Ascending aorta (tissue), 2 donors: ENCODE results near the gene TDRD12. TPM values are rescaled to one million over a fixed set of nuclear protein-coding genes. Genes with fewer than 3 reads are reported as not detected.

Experiments used
- DNase-seq, 2 donors: peaks; one replicate each; pipeline ENCODE4 v3.0.0-alpha.2; 2019; ENCODE audit warnings: low spot score in 2 of 2
- H3K27ac ChIP-seq, 2 donors: fragments of 200-600 bp; sonication (generic); one replicate each; pipeline ENCODE4 v1.5.1; 2016 to 2017; ENCODE audit warnings: mild to moderate bottlenecking in 1 of 2
- H3K27me3 ChIP-seq: fragments of 200-600 bp; sonication (generic); one replicate; pipeline ENCODE4 v1.5.1; 2017
- H3K36me3 ChIP-seq, 2 donors: fragments of 200-600 bp; sonication (generic); one replicate each; pipeline ENCODE4 v1.5.1; 2016
- H3K4me1 ChIP-seq, 2 donors: fragments of 200-600 bp; sonication (generic); one replicate each; pipeline ENCODE4 v1.5.1; 2016 to 2017; ENCODE audit warnings: mild to moderate bottlenecking in 1 of 2
- H3K4me3 ChIP-seq, 2 donors: fragments of 200-600 bp; sonication (generic); one replicate each; pipeline ENCODE4 v1.5.1; 2016 to 2017; ENCODE audit warnings: mild to moderate bottlenecking in 1 of 2
- H3K9me3 ChIP-seq, 2 donors: fragments of 200-600 bp; sonication (generic); one replicate each; pipeline ENCODE4 v1.5.1; 2016
- CTCF ChIP-seq, 3 experiments: fragments of 200-600 bp in 2 of 3; fragments of 450-650 bp in 1 of 3; sonication (generic) in 2 of 3; IDR thresholded peaks; one replicate each; pipeline ENCODE4 v1.5.1; 2016 to 2019; ENCODE audit warnings: antibody characterized with exemption in 3 of 3, mild to moderate bottlenecking in 1 of 3, moderate library complexity in 1 of 3
- intact Hi-C: fragments of 100-400 bp; cut with DNase I; formaldehyde crosslinking; loops from one replicate; pipeline ENCODE4 v1.15.1; 2023
- total RNA-seq: library from RNA; depleted of rRNA; stranded (reverse); fragments of >200 nt; gene quantifications from one replicate; pipeline ENCODE4 v1.1.0, GENCODE V29; 2016

TDRD12 gene
- 0.11 TPM for total RNA-seq

GRCh38 chr19:32719611-32720059 lies at the start of gene TDRD12:
TSS of gene TDRD12 (plus strand) at chr19:32719767. CDS start at chr19:32720073, 306 bp downstream.
- intact Hi-C loops = no loop called here
- Histone ChIP-seq H3K36me3 (peaks cover 0 to 6% of the 10 kb centered on the region in 2 donors), H3K9me3 (no peaks in the 10 kb centered on the region), H3K27me3 (no peaks in the 10 kb centered on the region), H3K27ac (no peak within 1 kb of the TSS), H3K4me1 (no peaks in the 10 kb centered on the region), H3K4me3 (no peak within 1 kb of the TSS)
- TF ChIP-seq CTCF (IDR thresholded peaks at IDR 0.05) = no peak
- DNase-seq = no peak

GRCh38 chr19:32671883-32672593 lies 47.5 kb upstream of the TDRD12 start:
- peaks cover 10% of the 10 kb centered on the region for H3K27me3 ChIP-seq
- no peaks in the 10 kb centered on the region for H3K9me3 ChIP-seq
- H3K4me3 ChIP-seq = no peak overlapping the region
- H3K27ac ChIP-seq = no peak overlapping the region
- H3K4me1 ChIP-seq = peaks cover 10 to 18% of the 10 kb centered on the region in 2 donors
- no peak for DNase-seq
- TF ChIP-seq CTCF (IDR thresholded peaks at IDR 0.05) = no peak
- intact Hi-C loops = loop anchor here (5.0 to 10.0 kb wide), 2 partner anchors 75 to 853 kb away; partner anchors contain the start of gene PEPD
- H3K36me3 ChIP-seq = peaks cover 3 to 9% of the 10 kb centered on the region in 2 donors

- TF ChIP-seq CTCF (IDR thresholded peaks at IDR 0.05) = no peak
- Histone ChIP-seq H3K36me3 (peaks cover 0 to 6% of the 10 kb centered on the region in 2 donors), H3K4me1 (peaks cover 10 to 18% of the 10 kb centered on the region in 2 donors), H3K9me3 (no peaks in the 10 kb centered on the region), H3K4me3 (no peak overlapping the region), H3K27ac (no peak overlapping the region), H3K27me3 (peaks cover 10% of the 10 kb centered on the region)
- intact Hi-C loops = loop anchor here (5.0 to 10.0 kb wide), 2 partner anchors 76 to 852 kb away; partner anchors contain the start of gene PEPD
- no peak for DNase-seq
These were observed 46.7 kb upstream of the TDRD12 start for GRCh38 chr19:32672841-32673240.

- Histone ChIP-seq H3K27me3 (peaks cover 10% of the 10 kb centered on the region), H3K4me1 (peaks cover 10 to 18% of the 10 kb centered on the region in 2 donors), H3K36me3 (peaks cover 0 to 6% of the 10 kb centered on the region in 2 donors), H3K4me3 (peak overlapping the region; percentile 93 to 98), H3K27ac (no peak overlapping the region), H3K9me3 (no peaks in the 10 kb centered on the region)
- no peak for TF ChIP-seq CTCF (IDR thresholded peaks at IDR 0.05)
- DNase-seq = no peak
- intact Hi-C loops = loop anchor here (5.0 to 10.0 kb wide), 2 partner anchors 76 to 851 kb away; partner anchors contain the start of gene PEPD
These were observed 46.0 kb upstream of the TDRD12 start for GRCh38 chr19:32673573-32673972.

GRCh38 chr19:32674153-32674930 lies 45.2 kb upstream of the TDRD12 start:
- Histone ChIP-seq H3K4me3 (peak overlapping the region; percentile 93 to 98), H3K36me3 (peaks cover 0 to 2% of the 10 kb centered on the region in 2 donors), H3K9me3 (no peaks in the 10 kb centered on the region), H3K4me1 (peaks cover 10 to 18% of the 10 kb centered on the region in 2 donors), H3K27ac (peak overlapping the region; percentile 61 to 72), H3K27me3 (peaks cover 10% of the 10 kb centered on the region)
- no peak for TF ChIP-seq CTCF (IDR thresholded peaks at IDR 0.05)
- intact Hi-C loops = loop anchor here (5.0 to 10.0 kb wide), 2 partner anchors 77 to 850 kb away; partner anchors contain the start of gene PEPD
- DNase-seq = no peak
